HG03469 (cell line): ENCODE data around the gene OAT.

ENCODE experiments used
- ATAC-seq: cut with Tn5 transposase; IDR thresholded peaks from one replicate; pipeline ENCODE4 v1.9.1; 2021; ENCODE audit warnings: mild to moderate bottlenecking, moderate library complexity, moderate number of reproducible peaks; ENCODE audit not compliant: unreplicated experiment

Gene OAT

DNA sequence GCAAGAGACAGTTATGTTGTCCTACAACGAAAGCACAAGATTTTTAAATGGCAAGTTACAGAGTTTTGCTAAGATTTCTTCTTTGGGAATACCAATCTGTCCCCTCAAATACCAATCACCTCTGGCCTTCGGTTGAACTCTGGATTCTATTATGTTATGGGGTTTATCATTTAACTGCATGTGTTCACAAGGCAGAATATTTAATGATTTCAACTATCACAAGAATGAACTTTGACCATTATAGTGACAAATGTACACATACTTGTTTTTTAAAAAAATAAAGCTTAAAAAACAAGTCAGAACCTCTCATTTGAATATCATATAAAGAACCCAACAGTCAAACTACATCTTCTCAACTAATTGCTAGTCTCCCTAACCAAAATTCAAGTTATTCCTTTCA lies 11.3 kb downstream of the OAT start:
- ATAC-seq: no peak

DNA sequence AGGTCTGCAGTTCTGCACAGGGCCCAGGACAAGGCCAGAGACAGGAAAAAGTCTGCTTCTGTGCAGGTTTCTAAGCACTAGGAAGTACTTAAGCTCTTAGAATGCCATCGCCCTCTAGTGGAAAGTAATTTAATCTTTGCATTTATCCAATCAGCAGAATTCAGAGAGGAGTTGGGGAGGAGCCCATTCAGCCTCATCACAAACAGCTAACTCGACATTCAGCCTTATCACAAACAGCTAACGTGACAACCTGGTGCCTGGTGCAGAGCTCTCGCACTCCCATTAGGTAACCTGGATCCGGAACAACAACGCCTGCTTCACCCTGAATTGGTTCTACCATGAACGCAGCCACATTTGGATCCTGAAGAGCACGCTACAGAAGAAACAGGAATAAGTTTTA lies 15.2 kb downstream of the OAT start:
- peak; percentile 88 for ATAC-seq

GRCh38 chr10:124402273-124402672 lies 16.4 kb downstream of the OAT start:
- ATAC-seq: no peak

GRCh38 chr10:124401633-124402032 lies 17.1 kb downstream of the OAT start:
- ATAC-seq: no peak

DNA sequence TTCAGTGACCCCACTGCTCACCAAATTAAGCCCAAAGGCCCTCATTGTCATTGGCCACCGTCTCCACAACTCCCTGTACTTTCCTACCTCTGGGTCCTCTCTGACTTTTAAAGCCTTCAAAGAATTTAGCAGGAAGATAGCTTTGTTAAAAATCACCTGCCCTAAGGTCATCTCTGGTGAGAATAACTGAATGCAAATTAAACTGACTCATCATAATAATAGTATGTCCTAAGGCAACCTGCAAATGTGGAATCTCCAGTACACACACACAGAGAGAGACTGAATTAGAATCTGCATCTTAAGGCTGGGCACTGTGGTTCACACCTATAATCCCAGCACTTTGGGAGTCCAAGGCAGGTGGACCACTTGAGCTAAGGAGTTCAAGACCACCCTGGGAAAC lies 24.1 kb downstream of the OAT start:
- ATAC-seq: no peak

- no peak for ATAC-seq
Measured at GRCh38 chr10:124392626-124393342, 25.9 kb downstream of the OAT start.

DNA sequence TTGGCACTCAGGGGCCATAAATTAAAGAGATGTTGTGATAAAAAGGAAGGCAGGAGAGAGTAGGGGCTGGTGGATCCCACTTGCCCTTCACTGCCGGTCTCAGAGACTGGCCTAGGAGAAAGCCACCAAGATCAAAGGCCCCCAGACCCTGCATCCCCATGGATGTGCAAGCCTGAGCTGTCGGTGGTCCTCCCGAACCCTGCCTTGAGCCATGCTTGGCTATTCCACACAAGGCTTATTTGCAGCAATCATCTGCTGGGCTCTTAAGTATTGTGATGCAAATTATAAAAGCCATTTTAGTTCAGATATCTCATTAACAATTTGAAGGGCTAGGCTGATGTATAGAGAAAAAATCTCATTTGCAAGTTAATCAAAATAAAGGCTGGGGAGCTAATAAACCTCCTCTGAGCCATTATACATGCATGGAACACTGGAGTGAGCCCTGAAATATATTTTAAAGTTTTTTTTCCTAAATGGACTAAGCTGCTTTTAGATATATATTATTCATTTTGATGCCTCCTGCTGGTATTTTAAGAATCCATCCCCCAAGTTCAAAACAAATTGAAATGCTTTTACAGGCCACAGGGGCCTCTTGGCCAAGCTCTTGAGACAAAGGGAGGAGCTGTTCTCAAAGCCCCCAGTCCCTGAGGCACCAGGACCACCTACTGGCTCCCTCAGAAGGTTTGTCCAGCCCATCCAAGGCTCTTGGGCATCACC lies 28.1 kb downstream of the OAT start:
- ATAC-seq: no peak

DNA sequence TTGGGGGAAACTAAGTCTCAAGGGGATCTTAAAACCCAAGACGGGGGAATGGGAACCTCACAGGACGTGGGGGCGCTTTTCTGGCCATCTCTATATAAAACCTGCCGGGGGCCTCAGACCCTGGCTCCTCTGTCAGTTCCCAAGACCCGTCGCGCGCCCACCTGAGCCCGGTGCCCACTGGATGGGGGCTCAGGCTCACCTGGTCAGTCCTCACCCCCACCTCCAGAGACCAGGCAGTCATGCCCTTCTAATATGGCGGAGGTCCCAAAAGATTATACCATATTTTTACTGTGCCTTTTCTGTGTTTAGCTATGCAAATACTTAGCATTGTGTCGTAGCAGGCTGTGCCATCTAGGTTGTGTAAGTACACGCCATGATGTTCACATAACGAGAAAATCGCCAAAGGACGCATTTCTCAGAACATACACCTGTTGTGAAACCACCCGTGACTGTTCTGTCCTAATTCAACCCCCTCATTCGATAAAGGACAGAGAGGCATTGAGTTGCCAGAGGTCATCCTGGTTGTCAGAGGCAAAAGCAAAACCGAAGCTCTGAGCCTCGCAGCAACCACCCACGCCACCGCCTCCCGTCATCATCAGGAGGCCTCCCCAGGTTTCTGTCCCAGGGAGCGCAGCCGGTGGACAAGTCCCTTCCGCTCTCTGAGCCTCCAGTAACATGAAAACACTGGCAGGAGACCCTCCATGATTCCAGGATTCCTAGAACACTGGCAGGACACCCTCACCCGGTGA lies 28.9 kb downstream of the OAT start:
- no peak for ATAC-seq

GRCh38 chr10:124388823-124389612 lies 29.7 kb downstream of the OAT start:
- peak; percentile 62 for ATAC-seq

GRCh38 chr10:124388476-124388822 lies 30.3 kb downstream of the OAT start:
- ATAC-seq: no peak

GRCh38 chr10:124387078-124387874 lies 31.4 kb downstream of the OAT start:
- no peak for ATAC-seq

DNA sequence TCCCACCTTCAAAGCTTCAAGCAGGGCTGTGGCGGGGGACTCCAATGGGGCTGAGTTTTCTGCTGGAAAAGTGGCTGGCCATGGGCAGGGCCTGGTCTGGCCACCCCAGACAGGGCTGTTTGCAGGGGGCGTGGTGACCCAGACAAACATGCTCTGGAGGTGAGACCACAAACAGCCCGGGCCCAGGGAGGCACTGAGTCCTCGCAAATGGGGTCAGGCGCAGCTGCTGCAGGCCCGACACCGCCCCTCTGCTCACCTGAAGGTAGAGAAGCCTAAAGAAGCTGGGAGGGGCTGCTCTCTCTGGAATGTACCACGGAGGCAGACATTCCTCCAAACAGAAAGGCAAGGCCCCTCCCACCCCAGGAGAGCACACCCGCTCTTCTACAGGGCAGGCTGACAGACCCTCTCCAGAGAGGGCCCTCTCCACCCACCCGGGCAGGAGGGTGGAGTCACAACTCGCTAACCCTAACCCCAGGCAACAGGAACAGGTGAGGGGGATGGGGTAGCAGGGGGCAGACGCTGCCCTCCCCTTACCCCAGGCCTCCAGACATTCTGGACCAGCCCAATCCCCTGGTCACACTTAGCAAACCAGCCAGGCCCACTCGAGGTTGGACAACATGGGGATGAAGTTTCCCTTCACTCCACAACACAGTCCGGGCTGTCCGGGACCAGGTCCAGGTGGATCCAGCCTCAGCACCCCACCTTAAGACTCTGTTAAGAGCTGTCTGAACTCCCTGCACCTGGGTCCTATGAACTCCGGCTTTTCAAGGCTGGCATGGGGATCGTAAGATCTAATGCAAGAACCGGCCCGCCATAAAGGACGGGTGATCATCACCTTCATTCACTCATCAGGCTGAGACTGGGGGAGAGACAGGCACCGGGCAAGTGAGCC lies 32.3 kb downstream of the OAT start:
- no peak for ATAC-seq

DNA sequence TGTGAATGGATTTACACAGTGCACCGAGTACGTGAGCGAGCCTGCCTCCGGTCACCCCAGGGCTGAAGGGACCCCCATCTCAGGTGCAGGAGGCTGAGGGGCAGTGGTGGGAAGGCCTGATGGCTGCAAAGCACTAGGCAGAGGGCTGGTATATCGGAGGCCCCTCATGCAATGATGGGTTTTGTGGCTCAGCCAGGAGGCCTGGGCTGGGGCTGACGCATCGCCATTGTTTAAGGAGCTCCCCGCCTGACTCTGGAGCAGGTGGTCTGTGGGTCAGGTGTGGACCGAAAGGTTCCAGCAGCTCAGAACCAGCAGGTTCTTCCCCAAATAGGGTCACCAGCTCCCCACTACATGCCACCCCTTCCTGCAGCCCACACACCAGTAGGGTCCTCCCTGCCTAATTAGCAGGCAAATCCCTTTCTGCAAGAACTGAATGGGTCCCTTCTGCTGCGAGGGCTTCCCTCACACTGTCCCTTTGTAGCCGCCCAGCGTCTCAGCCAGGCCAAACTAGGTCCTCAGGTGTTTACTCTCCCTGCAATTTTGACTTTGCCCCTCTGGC lies 33.0 kb downstream of the OAT start:
- ATAC-seq: no peak

DNA sequence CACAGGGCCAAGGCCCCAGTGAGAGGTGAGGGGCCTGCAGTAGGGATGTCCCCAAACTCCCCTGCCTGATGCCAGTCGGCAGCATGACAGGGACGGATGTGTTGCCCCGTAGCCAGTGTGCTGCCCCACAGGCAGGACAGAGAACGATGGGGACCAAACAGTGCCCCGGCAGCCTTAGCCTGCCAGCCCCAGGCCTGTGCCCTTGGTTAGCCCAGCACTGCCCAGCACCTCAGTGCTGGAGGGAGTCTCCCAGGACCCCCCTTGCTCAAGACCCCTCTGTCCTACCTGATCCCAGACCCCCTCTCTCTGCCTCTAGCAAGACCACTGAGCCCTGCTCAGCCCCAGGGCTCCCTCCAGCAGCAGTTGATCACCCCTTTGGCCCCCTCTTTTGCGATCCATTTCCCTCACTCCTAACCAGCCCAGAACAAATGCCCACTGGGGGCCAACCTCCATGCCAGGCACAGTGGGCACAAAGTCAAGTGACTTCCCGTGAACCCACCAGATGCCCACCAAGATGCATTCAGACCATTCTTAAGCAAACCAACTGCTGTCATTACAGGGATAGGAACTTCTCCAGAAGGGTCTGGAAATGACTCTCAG lies 34.0 kb downstream of the OAT start:
- ATAC-seq: no peak

DNA sequence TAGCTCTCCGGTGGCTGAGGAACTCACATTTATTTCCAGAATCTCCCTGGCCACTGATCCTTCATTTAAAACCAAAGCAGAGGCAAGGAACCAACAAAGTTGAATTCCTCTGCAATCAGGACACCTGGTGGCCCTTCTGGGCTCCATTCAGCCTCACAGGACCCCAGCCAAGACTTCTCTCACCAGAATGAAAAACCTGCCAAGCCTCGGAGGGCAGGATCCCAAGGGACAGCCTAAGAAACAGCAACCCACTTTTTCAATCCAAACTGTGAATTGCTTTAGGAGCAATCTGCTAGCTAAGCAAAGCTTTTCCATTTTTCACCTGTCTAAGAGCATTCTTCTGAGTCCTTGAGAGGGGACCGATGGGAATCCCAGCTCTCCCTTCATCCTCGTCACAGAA lies 34.6 kb downstream of the OAT start:
- ATAC-seq: no peak

- ATAC-seq: no peak
Measured at GRCh38 chr10:124383496-124383895, 35.2 kb downstream of the OAT start.

GRCh38 chr10:124381011-124381611 lies 37.6 kb downstream of the OAT start:
- ATAC-seq: no peak

DNA sequence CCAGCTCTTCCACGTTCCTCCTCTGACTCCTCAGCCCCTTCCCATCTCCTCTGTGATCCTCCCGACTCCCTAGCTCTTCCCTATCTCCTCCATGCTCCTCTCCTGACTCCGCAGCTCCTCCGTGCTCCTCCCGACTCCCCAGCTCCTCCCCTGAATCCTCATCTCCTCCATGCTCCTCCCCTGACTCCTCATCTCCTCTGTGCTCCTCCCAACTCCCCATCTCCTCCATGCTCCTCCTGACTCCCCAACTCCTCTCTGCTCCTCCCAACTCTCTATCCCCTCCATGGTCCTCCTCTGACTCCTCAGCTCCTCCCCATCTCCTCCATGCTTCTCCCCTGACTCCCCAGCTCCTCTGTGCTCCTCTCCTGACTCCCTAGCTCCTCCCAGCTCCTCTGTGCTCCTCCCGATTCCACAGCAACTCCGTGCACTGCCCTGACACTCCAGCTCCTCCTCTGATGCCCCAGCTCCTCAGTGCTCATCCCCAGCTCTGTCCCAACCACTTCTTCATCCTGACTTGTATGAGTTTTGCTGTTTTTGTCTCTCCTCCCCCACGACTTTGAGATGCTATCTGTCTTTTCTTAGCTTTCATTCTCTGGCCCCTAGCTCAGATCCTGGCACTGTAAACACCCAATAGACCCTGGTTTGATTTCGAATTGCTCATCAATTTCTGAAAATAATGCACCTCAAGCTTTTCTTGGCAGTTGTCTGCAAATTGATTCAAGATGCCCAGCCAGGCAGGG lies 38.3 kb downstream of the OAT start:
- ATAC-seq: no peak
